GM12878 (cell line): Measurements from ENCODE around the gene ZNF780B. TPM values are rescaled to one million over a fixed set of nuclear protein-coding genes. Genes with fewer than 3 reads are reported as not detected.
A peak's percentile ranks its signal among the peaks of the same experiment; 100 is the strongest.

Experiments used
- ATAC-seq: fragments of 200-7000 bp; cut with Tn5 transposase; 3 replicates; pipeline ENCODE4 v1.9.1; 2020; ENCODE audit warnings: mild to moderate bottlenecking, moderate library complexity
- BruUV-seq: library from RNA; stranded (reverse); fragments of 400-500 nt; replicated peaks from 2 replicates; lab custom pipeline; 2021; lab: Mats Ljungman, UMichigan
- CTCF ChIA-PET: fragments of 300-600 bp; sonication (Branson Sonifier 250); formaldehyde crosslinking; extraction: SDS; loops from one replicate; lab custom pipeline; 2021; ENCODE audit warnings: inconsistent platforms; lab: Yijun Ruan, JAX
- POLR2A ChIA-PET: fragments of 350-600 bp; formaldehyde crosslinking; extraction: SDS; loops from one replicate; lab custom pipeline; 2021; ENCODE audit warnings: inconsistent platforms; lab: Charles Lee
- RAD21 ChIA-PET: fragments of 300-600 bp; sonication (Branson Sonifier 250); formaldehyde crosslinking; loops from one replicate; lab custom pipeline; 2023; ENCODE audit warnings: antibody characterized with exemption; ENCODE audit not compliant: unreplicated experiment; lab: Charles Lee
- SMC1A ChIA-PET: fragments of 300-600 bp; sonication (Branson Sonifier 250); formaldehyde crosslinking; loops from one replicate; lab custom pipeline; 2023; ENCODE audit not compliant: unreplicated experiment, uncharacterized antibody; lab: Charles Lee
- DNase-seq: peaks from one replicate; pipeline ENCODE4 v3.0.0-alpha.2; 2011; ENCODE audit warnings: low read depth, low spot score
- FAIRE-seq: peaks from 3 replicates; lab custom pipeline; 2011; peaks lifted over from hg19 to GRCh38; lab: Jason Lieb, UNC
- H2AFZ ChIP-seq: 2 replicates; pipeline ENCODE4 v1.6.0; 2011; ENCODE audit warnings: low read depth, low read length, control low read depth; ENCODE audit not compliant: control insufficient read depth
- H3K27ac ChIP-seq: 2 replicates; pipeline ENCODE4 v1.5.1; 2011; ENCODE audit warnings: control low read depth; ENCODE audit not compliant: control insufficient read depth, insufficient read depth
- H3K27me3 ChIP-seq, 2 experiments: replicated peaks in 1 of 2; 2 replicates each; pipeline versions ENCODE4 v1.6.0 to v1.6.1; 2011; ENCODE audit warnings: low read length in 1 of 2; ENCODE audit not compliant: control insufficient read depth in 2 of 2, insufficient read depth in 2 of 2
- H3K36me3 ChIP-seq, 2 experiments: 2 replicates each; pipeline ENCODE4 v1.5.1; 2011; ENCODE audit warnings: low read length in 1 of 2; ENCODE audit not compliant: control insufficient read depth in 2 of 2, insufficient read depth in 2 of 2
- H3K4me1 ChIP-seq: 2 replicates; pipeline ENCODE4 v1.6.1; 2011; ENCODE audit warnings: mild to moderate bottlenecking, low read length, moderate library complexity, mixed read lengths; ENCODE audit not compliant: control insufficient read depth, insufficient read depth
- H3K4me2 ChIP-seq: 2 replicates; pipeline ENCODE4 v1.6.0; 2011; ENCODE audit warnings: control low read depth; ENCODE audit not compliant: control insufficient read depth, insufficient read depth
- H3K4me3 ChIP-seq: fragments of 200-600 bp; sonication (generic); 2 replicates; pipeline ENCODE4 v1.5.1; 2016
- H3K79me2 ChIP-seq: 2 replicates; pipeline ENCODE4 v1.6.0; 2011; ENCODE audit warnings: low read length; ENCODE audit not compliant: control insufficient read depth, insufficient read depth
- H3K9ac ChIP-seq: 2 replicates; pipeline ENCODE4 v1.8.0; 2011; ENCODE audit warnings: low read length, control low read depth, mixed read lengths; ENCODE audit not compliant: control insufficient read depth, insufficient read depth
- H3K9me3 ChIP-seq: replicated peaks from 3 replicates; pipeline ENCODE4 v1.5.1; 2011; ENCODE audit warnings: mild to moderate bottlenecking, low read length; ENCODE audit not compliant: control insufficient read depth, insufficient read depth
- H4K20me1 ChIP-seq: 2 replicates; pipeline ENCODE4 v1.6.0; 2011; ENCODE audit not compliant: control insufficient read depth, insufficient read depth
- ATF3 ChIP-seq: IDR thresholded peaks from 2 replicates; pipeline ENCODE4 v1.6.1; 2011; ENCODE audit warnings: low read depth, mild to moderate bottlenecking, low read length, moderate library complexity, borderline replicate concordance; ENCODE audit errors: extremely low read depth
- ATF7 ChIP-seq: fragments of 450-650 bp; IDR thresholded peaks from 2 replicates; pipeline ENCODE4 v1.6.1; 2016; ENCODE audit warnings: low read depth, mild to moderate bottlenecking
- BCLAF1 ChIP-seq: fragments of 450-650 bp; IDR thresholded peaks from 2 replicates; pipeline ENCODE4 v1.6.1; 2017; ENCODE audit warnings: antibody characterized with exemption, mild to moderate bottlenecking, moderate library complexity
- CBX3 ChIP-seq: fragments of 200-600 bp; sonication (generic); IDR thresholded peaks from 2 replicates; pipeline ENCODE4 v1.6.1; 2016; ENCODE audit warnings: low read depth, borderline replicate concordance
- FOS ChIP-seq: IDR thresholded peaks from 3 replicates; pipeline ENCODE4 v1.6.1; 2011; ENCODE audit warnings: borderline replicate concordance; ENCODE audit not compliant: insufficient read length; ENCODE audit errors: extremely low read depth
- HDGF ChIP-seq: fragments of 450-650 bp; IDR thresholded peaks from 2 replicates; pipeline ENCODE4 v1.6.1; 2016; ENCODE audit warnings: antibody characterized with exemption
- IRF3 ChIP-seq: fragments of 450-650 bp; IDR thresholded peaks from 2 replicates; pipeline ENCODE4 v1.6.1; 2014; ENCODE audit warnings: mild to moderate bottlenecking
- JUNB ChIP-seq: IDR thresholded peaks from 2 replicates; pipeline ENCODE4 v1.6.1; 2016; ENCODE audit warnings: antibody characterized with exemption, mild to moderate bottlenecking
- MEF2A ChIP-seq: IDR thresholded peaks from 2 replicates; pipeline ENCODE4 v1.6.1; 2011; ENCODE audit warnings: low read depth, mild to moderate bottlenecking, low read length, moderate library complexity; ENCODE audit not compliant: insufficient read depth
- MYB ChIP-seq: fragments of 150-350 bp; IDR thresholded peaks from 2 replicates; pipeline ENCODE4 v1.6.1; 2014; ENCODE audit warnings: mild to moderate bottlenecking, low read depth, low read length, borderline replicate concordance
- ZNF24 ChIP-seq: fragments of 450-650 bp; IDR thresholded peaks from 2 replicates; pipeline ENCODE4 v1.6.1; 2017; ENCODE audit warnings: antibody characterized with exemption, mild to moderate bottlenecking
- in situ Hi-C: fragments of 300-500 bp; cut with MboI; formaldehyde crosslinking; loops from 9 replicates; pipeline ENCODE4 v1.14.3; 2018; ENCODE audit warnings: mixed read lengths
- intact Hi-C: fragments of 100-400 bp; cut with micrococcal nuclease; formaldehyde crosslinking; loops from one replicate; pipeline ENCODE4 v1.14.2; 2022; ENCODE audit not compliant: unreplicated experiment
- polyA plus RNA-seq, 11 experiments: library from polyadenylated mRNA; depleted of rRNA in 4 of 11; unstranded in 6 of 11; stranded (reverse) in 5 of 11; fragments of >200 nt; fragmentation: Nextera tagmentation in 4 of 11; fragmentation: Illumina TruSeq in 1 of 11; extraction: Ambion mirVana in 4 of 11; extraction: Trizol in 1 of 11; gene quantifications; 1 replicate in 1 of 11; 2 replicates in 10 of 11; pipeline versions ENCODE4 v1.2.1 to v1.2.3, GENCODE V29; 2011 to 2016; ENCODE audit warnings: inconsistent platforms in 2 of 11, missing spikeins in 2 of 11, low read depth in 1 of 11
- total RNA-seq, 4 experiments: library from RNA; depleted of rRNA in 3 of 4; stranded (reverse); fragments of >200 nt in 3 of 4; fragmentation: Illumina TruSeq in 1 of 4; extraction: Trizol in 1 of 4; gene quantifications; 2 replicates each; pipeline versions ENCODE4 v1.2.1 to v1.2.3, GENCODE V29; 2013 to 2021

The ZNF780B gene
- total and polyA plus RNA-seq, 10 of the 15 experiments (the other 5 are each of a cell fraction or from before 2014, with no cell fraction given), result 7.3 to 24.0 (median 12.3) TPM

GRCh38 chr19:40013991-40014390, 42.0 kb downstream of the ZNF780B start (continued):
- no peak for TF ChIP-seq BCLAF1
- TF ChIP-seq ATF3, result no peak
- TF ChIP-seq JUNB, result no peak
- TF ChIP-seq CBX3, result no peak
- TF ChIP-seq HDGF, result no peak
- no peak for TF ChIP-seq FOS
- no peak for TF ChIP-seq ATF7
- TF ChIP-seq, all 136 proteins: peak for 0

GRCh38 chr19:40009674-40010073, 46.4 kb downstream of the ZNF780B start:
- H3K9ac ChIP-seq, result no peak overlapping the region
- H3K4me3 ChIP-seq, result no peak overlapping the region
- no peaks in the 10 kb centered on the region for H3K27me3 ChIP-seq
- H3K9me3 ChIP-seq, result peaks cover 15% of the 10 kb centered on the region
- DNase-seq (no peak), ATAC-seq (no peak), FAIRE-seq (no peak)
- no TSS peak for BruUV-seq
- no peak overlapping the region for H3K27ac ChIP-seq
- in situ Hi-C loops, result no loop called here
- SMC1A ChIA-PET, result no interaction called here
- RAD21 ChIA-PET, result no interaction called here
- POLR2A ChIA-PET, result interaction anchor here (1.3 kb wide), 1 partner anchor 9 kb away, joined by 3 read pairs; no protein-coding TSS in a partner anchor
- H3K4me1 ChIP-seq, result peaks cover 3% of the 10 kb centered on the region; the same call in 1 of the 2 replicates
- intact Hi-C loops, result no loop called here
- H2AFZ ChIP-seq, result no peak overlapping the region
- no peaks in the 10 kb centered on the region for H3K79me2 ChIP-seq
- CTCF ChIA-PET, result interaction anchor here (0.6 kb wide), 2 partner anchors 201 to 552 kb away, joined by 3 read pairs; no protein-coding TSS in a partner anchor
- peaks cover 2 to 16% of the 10 kb centered on the region in 2 experiments; a peak in 3 of 4 replicates for H3K36me3 ChIP-seq
- TF ChIP-seq MYB (no peak), MEF2A (no peak), IRF3 (no peak), ZNF24 (0 out of 2 replicates have a peak, but pooled peaks have one; percentile 48)
- TF ChIP-seq, all 136 proteins: peak for 1
- Histone ChIP-seq H3K4me2 (no peak overlapping the region), H4K20me1 (no peaks in the 10 kb centered on the region)
